H1 (cell line): ENCODE results near the gene SLAMF1. TPM values are rescaled to one million over a fixed set of nuclear protein-coding genes. Genes with fewer than 3 reads are reported as not detected.

Experiments used
- CTCF ChIA-PET: fragments of 300-600 bp; sonication (Branson Sonifier 250); formaldehyde crosslinking; loops from one replicate; lab custom pipeline; 2021; ENCODE audit not compliant: partially characterized antibody; lab: Charles Lee
- POLR2A ChIA-PET: fragments of 300-600 bp; sonication (Branson Sonifier 250); formaldehyde crosslinking; loops from one replicate; lab custom pipeline; 2021; ENCODE audit warnings: inconsistent platforms; ENCODE audit not compliant: partially characterized antibody; lab: Charles Lee
- DNase-seq, 2 experiments: peaks; one replicate each; pipeline versions ENCODE4 v3.0.0 to v3.0.0-alpha.2; 2010 to 2022; ENCODE audit warnings: low spot score in 2 of 2, low read depth in 1 of 2, mixed read lengths in 1 of 2
- FAIRE-seq: peaks from 2 replicates; lab custom pipeline; 2011; peaks lifted over from hg19 to GRCh38; lab: Jason Lieb, UNC
- H2AFZ ChIP-seq: 2 replicates; pipeline ENCODE4 v1.8.1; 2012; ENCODE audit warnings: low read length, inconsistent platforms
- H2AK5ac ChIP-seq: 2 replicates; pipeline ENCODE4 v1.6.1; 2013; ENCODE audit warnings: low read depth, low read length
- H2BK120ac ChIP-seq: replicated peaks from 2 replicates; pipeline ENCODE3; 2013; ENCODE audit warnings: low read depth, low read length, inconsistent platforms
- H2BK12ac ChIP-seq: 2 replicates; pipeline ENCODE4 v1.6.1; 2013; ENCODE audit warnings: low read depth, low read length
- H2BK15ac ChIP-seq: 2 replicates; pipeline ENCODE4 v1.6.1; 2013; ENCODE audit warnings: low read length
- H2BK20ac ChIP-seq: 2 replicates; pipeline ENCODE4 v1.6.1; 2013; ENCODE audit warnings: low read length
- H2BK5ac ChIP-seq: 2 replicates; pipeline ENCODE4 v1.6.1; 2013; ENCODE audit warnings: low read depth, low read length
- H3K14ac ChIP-seq: 2 replicates; pipeline ENCODE4 v1.6.1; 2013; ENCODE audit warnings: inconsistent platforms; ENCODE audit not compliant: insufficient read length
- H3K18ac ChIP-seq: 2 replicates; pipeline ENCODE4 v1.6.1; 2013; ENCODE audit warnings: low read length; ENCODE audit errors: extremely low read depth
- H3K23ac ChIP-seq: 2 replicates; pipeline ENCODE4 v1.6.1; 2013; ENCODE audit warnings: inconsistent platforms; ENCODE audit not compliant: insufficient read length
- H3K23me2 ChIP-seq: 2 replicates; pipeline ENCODE4 v1.6.1; 2013; ENCODE audit warnings: low read depth, low read length
- H3K27ac ChIP-seq: 2 replicates; pipeline ENCODE4 v1.6.1; 2011; ENCODE audit warnings: low read depth, low read length, inconsistent platforms
- H3K27me3 ChIP-seq, 4 experiments: replicated peaks in 1 of 4; 1 replicate in 1 of 4; 2 replicates in 3 of 4; pipeline versions ENCODE4 v1.6.1 to v1.8.1; 2011 to 2013; ENCODE audit warnings: low read length in 3 of 4, mild to moderate bottlenecking in 3 of 4, inconsistent platforms in 2 of 4, mixed read lengths in 2 of 4, moderate library complexity in 1 of 4; ENCODE audit not compliant: control insufficient read depth in 3 of 4, insufficient read depth in 3 of 4; ENCODE audit errors: extremely low read depth in 1 of 4
- H3K36me3 ChIP-seq, 4 experiments: 2 replicates each; pipeline versions ENCODE4 v1.6.1 to v1.8.1; 2011 to 2013; ENCODE audit warnings: mild to moderate bottlenecking in 4 of 4, low read length in 3 of 4, moderate library complexity in 2 of 4, control low read depth in 1 of 4, inconsistent platforms in 1 of 4; ENCODE audit not compliant: insufficient read depth in 4 of 4, control insufficient read depth in 2 of 4
- H3K4ac ChIP-seq: replicated peaks from 2 replicates; pipeline ENCODE3; 2013; ENCODE audit warnings: low read length, low read depth, mixed read lengths, inconsistent platforms; ENCODE audit not compliant: insufficient read length
- H3K4me1 ChIP-seq, 4 experiments: replicated peaks in 1 of 4; 1 replicate in 1 of 4; 2 replicates in 3 of 4; pipeline versions ENCODE4 v1.6.1 to v1.8.1; 2011 to 2013; ENCODE audit warnings: low read length in 3 of 4, inconsistent platforms in 2 of 4, mixed read lengths in 1 of 4; ENCODE audit not compliant: insufficient read depth in 4 of 4, control insufficient read depth in 3 of 4
- H3K4me2 ChIP-seq, 2 experiments: 2 replicates each; pipeline versions ENCODE4 v1.6.1 to v1.8.1; 2011 to 2013; ENCODE audit warnings: low read depth in 2 of 2, low read length in 2 of 2, control low read depth in 1 of 2, inconsistent platforms in 1 of 2, mild to moderate bottlenecking in 1 of 2; ENCODE audit not compliant: insufficient read depth in 1 of 2
- H3K4me3 ChIP-seq, 4 experiments: fragments of 200-600, 300-600 bp in 1 of 4; sonication (generic), shearing (Covaris generic), sonication (Bioruptor Twin) in 1 of 4; 2 replicates each; pipeline versions ENCODE4 v1.5.1 to v1.8.1; 2011 to 2016; ENCODE audit warnings: low read length in 4 of 4, low read depth in 3 of 4, control low read depth in 2 of 4, inconsistent platforms in 2 of 4, mild to moderate bottlenecking in 2 of 4, mixed read lengths in 1 of 4, moderate library complexity in 1 of 4; ENCODE audit not compliant: insufficient read depth in 2 of 4; ENCODE audit errors: extremely low read depth in 1 of 4
- H3K56ac ChIP-seq: replicated peaks from 2 replicates; pipeline ENCODE3; 2013; ENCODE audit warnings: low read depth, mild to moderate bottlenecking, mixed read lengths, low read length, inconsistent platforms; ENCODE audit not compliant: insufficient read length
- H3K79me1 ChIP-seq: 2 replicates; pipeline ENCODE4 v1.6.1; 2013; ENCODE audit warnings: low read depth, low read length, control low read depth
- H3K79me2 ChIP-seq, 2 experiments: 2 replicates each; pipeline versions ENCODE4 v1.6.1 to v1.8.1; 2012 to 2013; ENCODE audit warnings: low read length in 2 of 2, mild to moderate bottlenecking in 2 of 2, inconsistent platforms in 1 of 2; ENCODE audit not compliant: insufficient read depth in 2 of 2, control insufficient read depth in 1 of 2
- H3K9ac ChIP-seq, 4 experiments: replicated peaks in 1 of 4; 1 replicate in 1 of 4; 2 replicates in 3 of 4; pipeline versions ENCODE4 v1.6.1 to v1.8.1; 2011 to 2013; ENCODE audit warnings: low read depth in 3 of 4, low read length in 3 of 4, control low read depth in 2 of 4, mild to moderate bottlenecking in 2 of 4, moderate library complexity in 2 of 4, inconsistent platforms in 1 of 4; ENCODE audit errors: extremely low read depth in 1 of 4
- H3K9me3 ChIP-seq, 2 experiments: 2 replicates each; pipeline versions ENCODE4 v1.6.1 to v1.8.1; 2012 to 2013; ENCODE audit warnings: mild to moderate bottlenecking in 2 of 2, moderate library complexity in 2 of 2, control low read depth in 1 of 2, inconsistent platforms in 1 of 2, low read depth in 1 of 2, low read length in 1 of 2, mixed read lengths in 1 of 2; ENCODE audit not compliant: insufficient read depth in 2 of 2
- H4K20me1 ChIP-seq, 2 experiments: replicated peaks in 1 of 2; 2 replicates each; pipeline versions ENCODE3 to v1.8.1; 2011 to 2013; ENCODE audit warnings: inconsistent platforms in 2 of 2, low read length in 2 of 2, mild to moderate bottlenecking in 1 of 2; ENCODE audit not compliant: insufficient read depth in 2 of 2, control insufficient read depth in 1 of 2
- H4K5ac ChIP-seq: 2 replicates; pipeline ENCODE4 v1.6.1; 2013; ENCODE audit warnings: low read length, low read depth, mixed read lengths, inconsistent platforms; ENCODE audit not compliant: insufficient read length
- H4K8ac ChIP-seq: 2 replicates; pipeline ENCODE4 v1.8.0; 2013; ENCODE audit warnings: mild to moderate bottlenecking, moderate library complexity, low read length, inconsistent platforms; ENCODE audit not compliant: insufficient read depth; ENCODE audit errors: extremely low read depth
- H4K91ac ChIP-seq: replicated peaks from 2 replicates; pipeline ENCODE3; 2013; ENCODE audit warnings: low read length, mixed read lengths, inconsistent platforms; ENCODE audit not compliant: insufficient read length
- RXRA ChIP-seq: IDR thresholded peaks from 2 replicates; pipeline ENCODE4 v1.6.1; 2011; ENCODE audit warnings: low read depth, mild to moderate bottlenecking, low read length, moderate library complexity; ENCODE audit not compliant: insufficient read depth
- SP2 ChIP-seq: IDR thresholded peaks from 2 replicates; pipeline ENCODE4 v1.6.1; 2012; ENCODE audit warnings: mild to moderate bottlenecking, low read length, inconsistent platforms
- TCF12 ChIP-seq: IDR thresholded peaks from 2 replicates; pipeline ENCODE4 v1.6.1; 2011; ENCODE audit warnings: low read depth, mild to moderate bottlenecking, low read length
- WGBS, 2 experiments: shearing (Covaris generic) in 1 of 2; methylation state at CpG; one replicate each; pipeline versions ENCODE4 v1.1.6 to v1.1.7; 2013 to 2015; ENCODE audit warnings: low lambda C conversion rate in 2 of 2, mixed read lengths in 2 of 2, inconsistent platforms in 1 of 2, low coverage in 1 of 2, missing lambda C conversion rate in 1 of 2; ENCODE audit not compliant: insufficient replicate concordance in 2 of 2, insufficient coverage in 1 of 2, insufficient read length in 1 of 2; ENCODE audit errors: extremely low coverage in 1 of 2, missing lambda C conversion rate in 1 of 2; 5-methylcytosine and 5-hydroxymethylcytosine counted together
- polyA plus RNA-seq, 7 experiments: library from polyadenylated mRNA; depleted of rRNA in 3 of 7; stranded (reverse) in 5 of 7; unstranded in 2 of 7; fragments of >200 nt in 5 of 7; fragments of 200-250 nt in 2 of 7; gene quantifications; 1 replicate in 5 of 7; 2 replicates in 1 of 7; 4 replicates in 1 of 7; pipeline versions ENCODE4 v1.2.1 to v1.2.3, GENCODE V29; 2011 to 2013; ENCODE audit warnings: missing spikeins in 2 of 7, mixed read lengths in 2 of 7
- total RNA-seq: library from RNA; stranded (reverse); fragmentation: NEBNext Ultra II Directional; extraction: Animal tissue kit (Norgen Biotek cat#: 25700); gene quantifications from 2 replicates; pipeline ENCODE4 v1.2.1, GENCODE V29; 2021

The SLAMF1 gene
- total and polyA plus RNA-seq, 2 of the 8 experiments (the other 6 are each of a cell fraction or from before 2014, with no cell fraction given), result not detected

DNA sequence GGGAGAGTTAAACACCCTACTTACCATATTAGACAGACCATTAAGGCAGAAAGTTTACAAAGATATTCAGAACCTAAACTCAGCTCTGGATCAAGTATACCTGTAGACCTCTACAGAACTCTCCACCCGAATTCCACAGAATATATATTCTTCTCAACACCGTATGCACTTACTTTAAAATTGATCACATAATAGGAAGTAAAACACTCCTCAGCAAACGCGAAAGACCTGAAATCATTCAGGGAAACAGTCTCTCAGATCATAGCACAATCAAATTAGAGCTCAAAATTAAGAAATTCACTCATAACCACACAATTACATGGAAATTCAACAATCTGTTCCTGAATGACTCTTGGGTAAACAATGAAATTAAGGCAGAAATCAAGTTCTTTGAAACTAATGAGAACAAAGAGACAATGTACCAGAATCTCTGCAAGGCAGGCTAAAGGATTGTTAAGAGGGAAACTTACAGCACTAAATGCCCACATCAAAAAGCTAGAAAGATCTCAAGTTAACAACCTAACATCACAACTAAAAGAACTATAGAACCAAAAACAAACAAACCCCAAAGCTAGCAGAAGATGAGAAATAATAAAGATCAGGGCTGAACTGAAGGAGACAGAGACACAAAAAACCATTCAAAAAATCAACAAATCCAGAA, 86.7 kb downstream of the SLAMF1 start:
- Histone ChIP-seq H2BK20ac (no peak overlapping the region), H3K23me2 (no peaks in the 10 kb centered on the region), H3K4me2 (no peak overlapping the region), H2AFZ (no peak overlapping the region), H3K79me1 (no peaks in the 10 kb centered on the region), H2BK120ac (no peak overlapping the region), H3K27me3 (no peaks in the 10 kb centered on the region), H3K18ac (no peak overlapping the region), H3K4ac (no peak overlapping the region), H2BK12ac (no peak overlapping the region), H2BK5ac (no peak overlapping the region), H3K4me1 (no peaks in the 10 kb centered on the region), H3K79me2 (no peaks in the 10 kb centered on the region), H4K20me1 (no peaks in the 10 kb centered on the region), H4K8ac (no peak overlapping the region), H3K56ac (no peak overlapping the region), H2AK5ac (no peak overlapping the region), H3K36me3 (no peaks in the 10 kb centered on the region), H3K14ac (no peak overlapping the region), H3K23ac (no peak overlapping the region), H4K5ac (no peak overlapping the region), H3K9ac (no peak overlapping the region), H3K4me3 (no peak overlapping the region), H2BK15ac (no peak overlapping the region), H3K9me3 (no peaks in the 10 kb centered on the region; a peak in 2 of 4 replicates), H3K27ac (no peak overlapping the region), H4K91ac (no peak overlapping the region)
- ChIA-PET POLR2A (no interaction called here), CTCF (interaction anchor here (1.8 to 3.2 kb wide), 3 partner anchors 10 to 121 kb away, joined by 3 to 10 read pairs (median 6); no protein-coding TSS in a partner anchor)
- DNase-seq (no peak), FAIRE-seq (no peak)
- 82% methylated on average over 4 of the region's 4 CpGs; no CpG with 5 or more reads in 1 of the 2 experiments for WGBS, 2 experiments
- TF ChIP-seq TCF12 (no peak), SP2 (no peak), RXRA (no peak)
